ELF-1 (cell line): Measurements from ENCODE around the gene PPM1F.

Experiments
- DNase-seq: peaks from one replicate; pipeline ENCODE4 v3.0.0-alpha.2; 2016; ENCODE audit warnings: low read depth, low spot score

Gene PPM1F

DNA sequence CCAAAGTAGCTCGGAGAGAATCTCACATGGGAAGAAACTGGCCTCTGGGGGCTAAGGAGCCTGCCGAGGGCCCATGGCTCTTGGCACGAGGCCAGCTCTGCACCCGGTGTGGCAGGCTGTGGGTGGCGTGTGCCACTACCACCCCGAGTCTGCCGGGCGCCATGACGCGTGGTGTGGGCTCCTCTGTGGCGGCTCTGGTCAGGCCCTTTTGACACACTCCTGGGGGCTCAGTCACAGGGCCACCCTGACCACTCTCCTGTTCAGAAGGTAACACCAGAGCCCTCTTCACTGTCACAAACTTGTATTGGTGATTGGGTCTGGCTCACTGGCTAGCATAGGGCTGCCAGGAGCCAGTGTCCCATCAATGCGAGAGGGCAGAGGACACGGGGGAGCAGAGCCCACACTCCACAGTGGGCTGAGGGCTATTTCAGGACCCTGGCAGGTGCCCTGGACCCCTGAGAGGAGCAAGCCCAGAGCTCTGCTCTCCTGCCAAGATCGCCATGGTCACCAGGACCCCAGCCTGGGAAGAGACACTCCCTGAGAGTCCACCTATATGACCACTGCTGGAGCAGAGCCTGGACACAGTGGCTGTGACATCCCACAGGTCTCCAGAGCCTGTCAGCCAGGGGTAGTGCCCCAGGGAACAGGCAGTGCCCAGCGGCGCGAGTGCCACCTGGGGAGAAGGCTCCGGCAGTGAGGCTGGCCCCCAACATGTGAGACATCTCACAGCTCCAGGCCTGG, 8.6 kb upstream of the PPM1F start:
- no peak for DNase-seq

DNA sequence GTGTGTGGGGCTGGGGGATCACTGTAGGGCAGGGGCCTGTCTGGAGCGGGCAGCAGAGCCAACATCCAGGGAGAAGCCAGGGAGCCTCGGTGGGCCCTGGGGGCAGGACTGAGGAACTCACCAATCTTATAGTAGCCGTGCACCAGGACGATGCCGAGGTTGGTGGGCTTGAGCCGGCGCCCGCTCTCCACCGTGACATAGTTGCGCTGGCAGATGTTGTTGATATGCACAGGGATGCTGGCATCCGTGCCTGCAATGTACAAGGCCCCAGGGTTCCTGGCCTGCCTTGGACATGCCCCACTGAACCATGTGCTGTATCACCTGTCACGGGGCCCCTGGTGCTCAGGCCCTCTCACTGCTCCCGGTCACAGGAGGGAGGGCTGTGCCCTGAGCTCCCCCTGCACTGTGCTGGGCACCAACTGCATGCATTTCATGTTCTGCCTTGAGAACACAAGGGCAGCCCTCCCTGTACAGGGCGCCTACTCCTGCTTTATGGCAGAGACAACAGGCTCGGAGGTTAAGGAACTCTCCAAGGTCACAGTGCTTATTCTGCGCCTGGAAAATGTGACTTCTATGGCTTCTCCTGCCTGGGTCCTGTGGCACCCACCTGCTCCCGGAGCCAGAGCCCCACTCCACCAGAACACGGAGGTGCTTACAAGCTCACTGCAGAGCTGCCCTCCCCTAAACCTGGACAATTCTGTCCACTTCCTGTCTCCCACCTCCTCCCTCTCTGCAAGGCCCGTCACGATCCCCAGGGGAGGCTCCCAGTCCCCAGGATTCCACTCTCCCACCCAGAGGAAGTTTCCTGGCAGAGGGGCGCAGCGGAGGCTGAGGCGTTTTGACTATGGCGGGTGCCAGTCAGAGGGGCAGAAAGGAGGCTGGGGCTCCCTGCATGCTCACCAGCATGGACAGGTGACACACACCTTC, 7.8 kb upstream of the PPM1F start:
- DNase-seq: no peak

DNA sequence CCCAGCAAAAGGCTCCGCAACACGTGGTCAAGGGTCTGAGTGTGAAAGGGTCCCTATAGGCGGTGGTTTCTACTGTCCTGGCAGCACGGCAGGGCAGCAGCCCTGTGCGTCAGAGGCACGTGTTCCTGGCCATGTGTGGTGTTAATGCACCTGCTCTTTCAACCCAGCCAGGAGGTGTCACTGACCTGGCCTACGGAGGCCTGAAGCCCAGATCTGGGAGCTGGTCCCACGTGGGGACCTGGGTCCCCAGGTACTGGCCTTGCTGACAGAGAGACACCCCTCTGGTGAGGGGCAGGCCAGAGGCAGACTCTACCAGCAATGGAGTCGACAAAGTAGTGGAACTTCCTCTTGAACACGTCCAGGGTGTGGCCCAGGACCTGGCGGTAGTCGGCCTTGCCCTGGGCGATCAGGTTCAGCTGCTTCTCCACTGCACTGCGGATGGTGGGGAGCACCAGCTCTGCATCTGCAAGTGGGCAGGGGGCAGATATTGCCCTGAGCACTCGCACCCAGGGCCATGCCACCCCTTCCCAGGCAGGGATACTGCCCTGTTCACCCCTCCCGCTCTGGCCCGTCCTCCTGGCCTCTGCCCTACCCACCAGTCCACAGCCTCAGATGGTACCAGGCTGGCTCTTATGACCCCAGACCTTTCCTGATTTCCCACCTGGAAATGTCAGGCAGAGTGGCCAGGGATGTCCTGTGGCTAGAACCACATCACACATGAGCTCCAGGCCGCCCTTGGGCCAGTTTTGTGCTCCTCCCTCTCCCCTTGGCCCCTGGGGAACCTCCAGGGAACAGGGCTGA, 6.8 kb upstream of the PPM1F start:
- DNase-seq: no peak

DNA sequence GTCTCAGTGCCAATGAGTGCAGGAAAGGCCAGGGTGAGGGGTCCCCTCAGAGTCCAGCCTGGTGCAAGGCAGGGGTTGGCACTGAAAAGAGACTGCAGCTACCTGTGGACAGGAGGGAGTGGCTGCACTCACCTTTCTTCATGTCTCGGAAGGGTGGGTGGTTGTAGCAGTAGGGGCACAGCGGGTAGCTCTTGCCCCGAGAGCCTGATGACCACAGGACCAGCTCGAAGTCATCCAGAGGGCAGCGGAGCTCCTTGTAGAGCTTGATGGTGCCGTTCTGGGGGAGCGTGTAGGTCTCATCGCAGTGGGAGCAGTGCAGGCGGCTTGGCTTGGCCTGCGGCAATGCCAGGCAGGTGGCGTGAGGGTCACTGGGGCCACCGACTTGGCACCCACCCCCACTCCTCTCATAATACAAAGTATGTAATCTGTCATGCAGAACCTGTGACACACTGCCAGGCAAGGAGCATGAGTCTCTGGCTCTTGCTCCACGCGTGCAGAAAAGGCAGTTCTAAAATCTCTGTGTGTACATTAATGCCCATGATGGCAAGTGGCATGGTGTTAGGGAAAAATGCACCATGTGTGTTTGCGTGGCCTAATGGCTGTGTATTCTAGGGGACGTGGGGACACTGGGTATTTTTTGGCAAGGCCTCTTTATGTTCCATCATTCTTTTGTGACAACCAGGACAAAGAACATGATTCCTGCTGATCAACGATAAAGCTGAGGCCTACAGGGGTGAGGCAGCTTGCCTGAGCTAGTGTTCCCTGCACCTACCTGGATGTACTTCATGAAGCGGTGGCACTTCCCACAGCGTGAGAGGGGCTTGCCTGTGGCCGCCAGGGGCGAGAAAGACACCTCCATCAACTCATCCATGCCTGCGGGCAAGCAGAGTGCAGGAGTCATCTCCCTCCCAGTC, 6.0 kb upstream of the PPM1F start:
- no peak for DNase-seq

DNA sequence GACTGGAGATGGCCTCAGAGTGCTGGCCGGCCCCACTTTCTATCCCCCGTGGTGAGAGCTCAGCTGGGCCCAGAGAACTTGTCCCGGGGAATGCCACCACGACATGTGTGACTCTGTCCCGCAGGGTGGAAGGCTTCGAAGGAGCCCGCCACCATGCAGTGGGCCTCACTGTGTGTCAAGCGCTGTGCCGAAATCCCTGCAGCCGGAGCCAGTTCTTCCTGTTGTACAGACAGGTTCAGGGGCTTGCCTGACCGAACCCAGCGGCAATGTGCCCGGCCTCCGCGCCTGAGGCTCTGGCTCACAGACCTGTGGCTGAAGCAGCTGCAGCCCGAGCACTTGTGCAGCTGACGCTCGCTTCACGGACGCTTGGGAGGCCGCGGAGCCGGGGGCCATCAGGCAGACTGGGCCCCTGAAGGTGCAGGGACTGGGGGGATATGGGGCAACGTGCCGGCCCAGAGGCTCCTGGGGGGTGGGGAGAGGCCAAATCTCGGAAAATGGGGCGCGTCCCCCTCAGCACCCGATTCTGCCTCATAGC, 650 bp downstream of the PPM1F start:
- DNase-seq: peak; percentile 86

DNA sequence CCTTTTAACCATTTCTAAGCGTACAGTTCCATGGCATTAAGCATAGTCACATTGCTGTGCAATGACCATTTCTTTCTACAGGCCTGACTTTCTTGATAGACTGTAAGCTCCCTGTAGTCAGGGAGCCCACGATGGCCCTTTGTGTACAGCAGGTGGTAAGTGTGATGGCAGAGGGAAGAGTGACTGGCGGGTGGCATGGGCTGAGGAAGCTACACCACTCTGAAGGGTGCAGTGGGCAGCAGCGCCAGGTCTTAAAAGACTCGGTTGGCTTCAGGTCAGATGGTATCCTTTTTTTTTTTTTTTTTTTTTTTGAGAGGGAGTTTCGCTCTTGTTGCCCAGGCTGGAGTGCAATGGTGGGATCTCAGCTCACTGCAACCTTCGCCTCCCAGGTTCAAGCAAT, 1.6 kb downstream of the PPM1F start:
- no peak for DNase-seq

DNA sequence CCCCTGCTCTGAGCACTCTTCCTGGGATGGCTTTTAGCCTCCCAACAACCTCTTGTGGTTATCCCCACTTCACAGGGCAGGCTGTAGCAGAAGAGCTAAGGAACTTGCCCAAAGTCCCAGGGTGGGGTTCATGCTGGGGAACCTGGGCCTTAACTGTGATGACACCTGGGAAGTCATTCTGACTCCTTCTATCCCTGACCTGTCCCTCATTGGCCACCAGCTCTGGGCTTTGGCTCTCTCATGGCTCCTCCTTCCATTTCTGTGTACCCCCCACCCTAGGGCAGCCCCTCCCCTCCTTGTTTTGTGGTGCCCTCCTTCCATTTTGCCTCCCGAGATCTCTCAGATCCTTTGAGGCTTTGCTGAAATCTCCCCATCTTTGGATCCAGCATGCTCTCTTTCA, 2.7 kb downstream of the PPM1F start:
- DNase-seq: no peak

DNA sequence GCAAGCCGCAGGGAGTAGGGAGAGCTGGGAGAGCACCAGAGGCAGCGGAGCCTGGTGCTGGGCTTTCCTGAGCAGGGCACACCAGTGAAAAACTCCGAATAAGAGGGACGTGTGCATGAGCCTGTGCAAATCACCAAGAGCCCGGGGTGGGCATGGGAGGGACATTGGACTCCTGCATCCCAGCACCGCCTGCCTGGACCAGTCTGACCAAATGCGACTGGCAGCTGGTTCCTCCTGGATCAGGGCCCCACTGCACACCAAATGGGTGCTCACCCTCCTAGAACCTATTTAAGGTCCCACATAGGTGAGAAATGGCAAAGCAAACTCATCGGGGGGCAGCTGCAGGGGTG, 3.1 kb downstream of the PPM1F start:
- no peak for DNase-seq

DNA sequence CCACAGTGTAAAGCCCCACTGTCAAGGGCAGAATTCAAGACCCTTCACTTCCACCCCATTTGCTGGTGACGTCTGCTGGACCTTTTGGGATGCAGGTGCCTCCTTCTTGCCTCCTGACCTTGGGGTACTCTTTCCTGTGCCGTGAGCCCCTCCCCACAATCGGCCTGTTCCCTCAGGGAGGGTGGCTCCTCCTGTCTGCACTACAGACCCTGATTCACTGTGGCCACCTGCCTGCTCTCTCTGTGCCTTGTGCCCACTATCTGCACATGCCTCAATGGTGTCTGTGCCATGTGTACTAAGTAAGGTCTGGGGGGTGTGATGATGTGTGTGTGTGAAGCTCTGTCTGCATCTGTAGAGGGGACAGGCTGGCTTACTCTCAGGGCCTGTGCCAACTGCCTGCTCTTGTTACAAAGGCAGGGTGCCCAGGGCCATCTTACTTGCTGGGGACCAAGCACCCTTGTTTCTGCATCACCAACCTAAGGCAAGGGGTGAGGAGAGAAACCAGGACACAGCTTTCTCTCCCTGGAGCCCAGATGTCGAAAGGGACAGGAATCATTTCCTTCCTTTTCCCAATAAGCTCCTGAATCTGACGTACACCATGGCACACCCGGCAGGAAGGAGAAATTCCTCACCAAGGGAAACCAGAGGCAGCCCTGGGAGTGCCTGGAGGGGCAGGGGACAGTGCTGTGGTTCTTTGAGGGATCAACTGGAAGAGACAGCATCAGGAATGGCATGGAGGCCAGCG, 3.7 kb downstream of the PPM1F start:
- DNase-seq: no peak

DNA sequence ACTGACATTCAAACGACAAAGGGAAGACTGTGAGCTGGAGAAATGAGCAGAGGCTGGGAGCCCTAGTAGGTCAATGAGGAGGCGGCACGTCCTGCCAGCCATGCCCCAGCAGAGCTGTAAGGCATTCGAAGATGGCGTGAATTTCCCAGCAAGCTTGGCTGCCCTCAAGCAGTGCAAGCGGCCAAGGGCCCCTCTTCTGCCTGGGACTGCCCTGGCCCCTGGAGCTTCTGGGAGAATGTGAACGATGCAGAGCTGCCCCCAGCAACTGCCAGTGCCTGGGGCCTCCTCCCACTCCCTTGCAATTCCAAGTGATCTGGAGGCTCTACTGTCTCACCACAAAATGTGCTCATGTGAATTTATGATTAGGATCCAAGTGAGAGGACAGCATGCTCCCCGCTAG, 4.3 kb downstream of the PPM1F start:
- DNase-seq: peak; percentile 38

DNA sequence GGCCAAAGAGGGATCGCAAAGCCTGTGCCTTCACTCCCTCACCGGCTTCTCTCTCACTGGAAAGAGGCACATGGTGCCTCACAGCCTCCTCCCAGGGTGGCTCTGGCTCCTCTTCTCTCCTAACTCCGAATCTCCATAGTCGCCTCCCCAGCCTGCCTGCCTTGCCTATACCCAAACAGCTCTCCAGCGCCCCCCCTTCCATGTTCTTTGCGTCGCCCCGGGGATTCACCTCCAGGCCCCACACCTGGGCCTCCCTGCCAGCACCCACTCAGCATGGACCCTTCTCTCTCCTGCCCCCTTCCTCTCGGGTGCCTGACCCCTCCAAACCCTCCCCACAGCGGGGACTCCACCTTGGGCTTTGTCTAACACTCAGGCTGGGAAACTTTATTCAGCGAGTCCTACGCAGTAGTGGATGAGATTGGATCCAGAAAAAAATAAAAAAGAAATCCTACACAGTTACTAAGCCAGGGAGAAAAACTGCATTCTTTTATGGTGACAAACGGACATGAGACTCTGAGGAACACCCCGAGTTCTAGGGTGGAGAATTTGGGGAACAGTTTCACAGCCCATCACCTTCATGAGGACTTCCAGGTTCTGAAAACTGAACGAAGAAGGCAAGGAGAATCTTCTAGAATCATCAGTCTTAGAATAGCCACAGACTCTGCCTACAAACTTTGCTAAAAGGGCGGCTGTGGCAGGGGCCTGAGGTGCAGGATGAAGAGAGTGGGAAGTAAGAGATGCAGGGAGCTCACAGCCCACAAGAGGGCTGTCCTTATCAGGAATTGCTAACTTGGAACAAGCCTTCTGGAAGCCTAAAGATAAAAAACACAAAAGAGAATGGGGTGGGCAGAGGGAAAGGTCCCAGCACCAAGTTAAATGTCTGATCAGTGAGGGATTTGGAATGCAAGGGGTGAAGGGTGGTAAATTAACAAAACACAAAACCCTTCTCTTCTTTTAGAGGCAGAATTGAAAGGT, 5.3 kb downstream of the PPM1F start:
- DNase-seq: peak; percentile 63

DNA sequence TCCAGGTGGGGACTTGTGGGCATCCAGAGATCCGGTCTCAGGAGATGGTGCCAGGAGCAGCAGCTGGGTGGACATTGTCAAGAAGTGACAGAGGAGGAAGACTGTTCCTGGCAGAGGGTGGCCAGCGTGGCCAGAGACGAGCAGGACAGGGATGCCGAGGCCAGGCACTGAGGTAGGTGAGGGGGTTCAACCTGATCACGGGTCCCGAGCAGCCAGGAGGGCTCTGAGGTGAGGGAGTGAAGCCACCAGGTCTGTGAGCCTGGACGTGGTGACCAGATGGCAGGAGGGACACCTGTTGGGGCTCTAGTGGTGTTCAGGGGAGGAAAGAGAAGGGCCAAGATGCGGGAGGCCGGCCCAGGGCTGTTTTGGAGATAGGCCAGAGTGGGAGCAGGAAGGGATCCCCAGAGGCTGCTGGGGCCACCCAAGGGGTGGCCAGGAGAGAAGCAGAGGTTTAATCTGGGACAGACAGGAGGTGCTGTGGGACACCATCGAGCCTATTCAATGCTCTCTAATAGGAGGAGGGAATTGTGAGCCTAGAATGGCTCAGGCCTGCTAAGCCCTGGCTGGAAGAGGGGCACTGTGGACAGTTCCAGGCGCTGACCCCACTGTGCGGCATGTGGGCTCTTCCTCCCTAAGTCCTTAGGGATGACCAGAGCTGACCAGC, 6.3 kb downstream of the PPM1F start:
- no peak for DNase-seq

DNA sequence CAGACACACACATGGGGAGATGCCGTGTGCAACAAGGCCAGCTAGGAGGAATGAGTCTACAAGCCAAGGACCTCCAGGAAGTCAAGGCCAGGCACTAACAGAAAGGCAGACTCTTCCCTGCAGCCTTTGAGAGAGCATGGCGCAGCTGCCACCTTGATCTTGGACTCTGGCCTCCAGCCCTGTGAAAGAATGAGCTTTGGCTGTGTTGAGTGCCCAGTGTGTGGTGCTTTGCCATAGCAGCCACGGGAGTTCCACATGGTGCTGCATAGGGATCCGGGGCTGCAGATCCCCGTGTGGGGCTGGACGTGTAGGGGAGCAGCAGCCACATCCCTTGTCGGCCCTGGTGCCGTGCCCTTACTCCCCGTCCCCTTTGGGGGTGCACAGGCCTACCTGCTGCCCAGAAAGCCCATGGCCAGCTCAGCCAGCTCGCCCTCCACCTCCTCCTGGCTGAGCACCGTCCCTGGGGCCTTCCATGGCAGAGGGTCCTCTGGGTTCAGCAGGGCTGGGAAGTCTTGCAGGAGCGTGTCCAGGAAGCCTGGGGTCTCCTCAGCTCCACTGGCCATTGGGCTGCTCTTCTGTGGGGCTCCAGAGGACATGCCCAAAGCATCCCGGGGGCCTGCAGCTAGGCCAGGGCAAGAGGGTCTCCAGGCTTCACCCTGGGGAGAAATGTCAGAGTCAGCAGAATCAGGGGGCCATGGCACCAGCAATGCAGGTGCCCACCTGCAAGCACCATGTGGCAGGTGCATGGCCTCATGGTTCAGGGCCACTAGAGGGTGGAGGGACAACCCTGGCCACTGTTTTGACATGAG, 7.0 kb downstream of the PPM1F start:
- DNase-seq: no peak

DNA sequence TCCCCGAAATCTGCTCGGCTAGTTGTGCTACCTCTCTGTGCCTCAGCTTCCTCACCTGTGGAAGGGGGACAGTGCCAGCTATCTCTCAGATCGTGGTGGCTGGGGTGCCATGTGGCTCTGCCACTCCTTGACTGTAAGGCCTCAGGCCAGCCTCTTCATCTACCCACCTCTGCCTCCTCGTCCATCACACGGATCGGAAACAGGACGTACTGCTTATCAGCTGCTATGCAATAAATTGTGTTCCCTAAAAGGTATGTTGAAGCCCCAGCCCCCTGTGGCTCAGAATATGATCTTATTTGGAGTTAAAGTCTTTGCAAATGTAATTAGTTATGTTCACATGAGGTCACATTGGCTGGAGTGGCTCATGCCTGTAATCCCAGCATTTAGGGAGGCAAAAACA, 7.8 kb downstream of the PPM1F start:
- no peak for DNase-seq

DNA sequence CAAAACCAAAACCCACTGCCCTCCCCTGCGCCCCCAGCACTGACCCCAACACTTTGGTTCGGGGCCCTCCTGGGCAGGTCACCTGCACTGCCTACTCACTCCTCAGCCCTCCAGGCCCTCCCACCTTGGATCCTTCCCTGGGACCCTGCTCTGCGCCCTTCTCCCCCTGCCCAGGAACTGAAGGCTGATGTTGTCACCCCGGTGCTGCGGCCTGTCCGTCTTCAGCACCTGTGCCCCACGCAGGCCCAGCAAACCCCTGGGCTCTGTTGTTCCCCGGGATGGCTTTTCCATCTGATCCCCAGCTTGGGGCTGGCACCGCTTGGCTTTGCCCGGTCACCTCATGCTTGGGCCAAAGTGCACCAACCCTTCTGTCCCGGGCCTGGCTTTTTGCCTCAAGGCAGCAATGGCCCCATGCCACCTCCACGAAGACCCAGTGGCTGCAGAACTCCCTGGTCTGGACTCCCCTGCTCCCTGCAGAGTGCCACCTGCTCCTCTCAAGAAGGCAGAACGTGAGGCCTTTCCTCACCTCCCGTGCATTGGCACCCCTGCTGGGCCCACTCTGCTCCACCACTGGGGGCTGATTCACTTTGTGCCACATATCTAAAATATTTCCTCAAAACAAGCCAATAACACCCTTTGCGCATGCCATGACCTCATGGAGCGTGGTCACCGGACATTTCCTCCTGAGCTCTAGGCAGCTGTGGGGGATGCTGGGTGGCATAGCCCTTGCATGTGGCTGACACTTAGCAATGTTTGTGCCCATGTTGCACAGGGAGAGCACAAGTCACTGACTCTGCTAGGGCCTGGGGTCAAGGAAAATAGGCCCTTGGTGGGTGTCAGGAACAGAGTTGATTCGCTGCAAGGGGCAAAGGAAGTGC, 8.8 kb downstream of the PPM1F start:
- no peak for DNase-seq
